Endodermal cell (in vitro differentiated cells): ENCODE data around the gene TMIE. TPM values are rescaled to one million over a fixed set of nuclear protein-coding genes. Genes with fewer than 3 reads are reported as not detected.
A peak's percentile ranks its signal among the peaks of the same experiment; 100 is the strongest.

Experiments used
- DNase-seq: peaks from one replicate; pipeline ENCODE4 v3.0.0-alpha.2; 2017
- H3K27ac ChIP-seq: 2 replicates; pipeline ENCODE4 v1.5.1; 2013; ENCODE audit warnings: mild to moderate bottlenecking, low read depth, low read length, moderate library complexity
- H3K27me3 ChIP-seq: 2 replicates; pipeline ENCODE4 v1.6.1; 2013; ENCODE audit warnings: mild to moderate bottlenecking, low read length, moderate library complexity; ENCODE audit not compliant: insufficient read depth, control insufficient read depth, poor library complexity, severe bottlenecking
- H3K36me3 ChIP-seq: 2 replicates; pipeline ENCODE4 v1.7.0; 2013; ENCODE audit warnings: mild to moderate bottlenecking, low read length, moderate library complexity; ENCODE audit not compliant: control insufficient read depth, insufficient read depth
- H3K4me1 ChIP-seq: one replicate; pipeline ENCODE4 v1.7.0; 2013; ENCODE audit warnings: low read length; ENCODE audit not compliant: control insufficient read depth, insufficient read depth
- H3K4me3 ChIP-seq: 2 replicates; pipeline ENCODE4 v1.5.1; 2013; ENCODE audit warnings: mild to moderate bottlenecking, low read length, moderate library complexity
- H3K9ac ChIP-seq: 2 replicates; pipeline ENCODE4 v1.6.1; 2013; ENCODE audit warnings: mild to moderate bottlenecking, low read length, moderate library complexity; ENCODE audit not compliant: poor library complexity, severe bottlenecking; ENCODE audit errors: extremely low read depth
- H3K9me3 ChIP-seq: 2 replicates; pipeline ENCODE4 v1.6.1; 2013; ENCODE audit warnings: mild to moderate bottlenecking, low read length, moderate library complexity; ENCODE audit not compliant: control insufficient read depth
- H3K27ac Mint-ChIP-seq: 2 replicates; pipeline ENCODE4 v1.8.0; 2020; ENCODE audit warnings: mixed read lengths
- H3K27me3 Mint-ChIP-seq: 2 replicates; pipeline ENCODE4 v1.8.0; 2021; ENCODE audit warnings: mild to moderate bottlenecking, mixed read lengths; ENCODE audit not compliant: insufficient read depth
- H3K36me3 Mint-ChIP-seq: 2 replicates; pipeline ENCODE4 v1.8.0; 2020; ENCODE audit warnings: low read depth, mixed read lengths
- H3K4me1 Mint-ChIP-seq: 2 replicates; pipeline ENCODE4 v1.8.0; 2020; ENCODE audit warnings: mixed read lengths
- H3K4me3 Mint-ChIP-seq: 2 replicates; pipeline ENCODE4 v1.8.0; 2020; ENCODE audit warnings: mild to moderate bottlenecking, moderate library complexity, mixed read lengths
- H3K9me3 Mint-ChIP-seq: 2 replicates; pipeline ENCODE4 v1.8.0; 2020; ENCODE audit warnings: mild to moderate bottlenecking, mixed read lengths
- WGBS, 2 experiments: methylation state at CpG; one replicate each; pipeline versions ENCODE4 v1.1.5 to v1.1.7; 2013; ENCODE audit warnings: missing lambda C conversion rate in 2 of 2, mixed read lengths in 1 of 2; ENCODE audit not compliant: insufficient coverage in 1 of 2, insufficient read length in 1 of 2; 5-methylcytosine and 5-hydroxymethylcytosine counted together
- total RNA-seq, 2 donors: library from RNA; stranded (reverse); fragmentation: NEBNext Ultra II Directional in 1 of 2; extraction: Animal tissue kit (Norgen Biotek cat#: 25700) in 1 of 2; gene quantifications; 2 replicates in 1 of 2; 3 replicates in 1 of 2; pipeline ENCODE4 v1.2.1, GENCODE V29; 2021
- TF ChIP-seq, protein P1 (sequence below): fragments of 200-600 bp; sonication (generic); conservative IDR thresholded peaks from 2 replicates; pipeline ENCODE4 v1.5.0; 2021; ENCODE audit warnings: antibody characterized with exemption, mild to moderate bottlenecking

The TMIE gene
- total RNA-seq, 2 donors from 2014 or later, result 1.0 to 1.1 TPM

- Mint-ChIP-seq H3K36me3 (no peaks in the 10 kb centered on the region), H3K27me3 (peaks cover 6% of the 10 kb centered on the region), H3K9me3 (peaks cover 4% of the 10 kb centered on the region), H3K27ac (no peak overlapping the region), H3K4me1 (no peaks in the 10 kb centered on the region), H3K4me3 (no peak overlapping the region)
- DNase-seq, result peak; percentile 29
- H3K9me3 ChIP-seq, result no peaks in the 10 kb centered on the region
- no peak overlapping the region for H3K9ac ChIP-seq
- no peaks in the 10 kb centered on the region for H3K36me3 ChIP-seq
- H3K27me3 ChIP-seq, result no peaks in the 10 kb centered on the region
- 88% methylated on average over 2 of the region's 2 CpGs; no CpG with 5 or more reads in 1 of the 2 experiments for WGBS, 2 experiments
- no peak overlapping the region for H3K4me3 ChIP-seq
- H3K27ac ChIP-seq, result no peak overlapping the region
- no peaks in the 10 kb centered on the region for H3K4me1 ChIP-seq
- TF ChIP-seq, protein P1, sequence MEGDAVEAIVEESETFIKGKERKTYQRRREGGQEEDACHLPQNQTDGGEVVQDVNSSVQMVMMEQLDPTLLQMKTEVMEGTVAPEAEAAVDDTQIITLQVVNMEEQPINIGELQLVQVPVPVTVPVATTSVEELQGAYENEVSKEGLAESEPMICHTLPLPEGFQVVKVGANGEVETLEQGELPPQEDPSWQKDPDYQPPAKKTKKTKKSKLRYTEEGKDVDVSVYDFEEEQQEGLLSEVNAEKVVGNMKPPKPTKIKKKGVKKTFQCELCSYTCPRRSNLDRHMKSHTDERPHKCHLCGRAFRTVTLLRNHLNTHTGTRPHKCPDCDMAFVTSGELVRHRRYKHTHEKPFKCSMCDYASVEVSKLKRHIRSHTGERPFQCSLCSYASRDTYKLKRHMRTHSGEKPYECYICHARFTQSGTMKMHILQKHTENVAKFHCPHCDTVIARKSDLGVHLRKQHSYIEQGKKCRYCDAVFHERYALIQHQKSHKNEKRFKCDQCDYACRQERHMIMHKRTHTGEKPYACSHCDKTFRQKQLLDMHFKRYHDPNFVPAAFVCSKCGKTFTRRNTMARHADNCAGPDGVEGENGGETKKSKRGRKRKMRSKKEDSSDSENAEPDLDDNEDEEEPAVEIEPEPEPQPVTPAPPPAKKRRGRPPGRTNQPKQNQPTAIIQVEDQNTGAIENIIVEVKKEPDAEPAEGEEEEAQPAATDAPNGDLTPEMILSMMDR, result no peak
Observed at GRCh38 chr3:46719044-46719565, 17.9 kb downstream of the TMIE start.

DNA sequence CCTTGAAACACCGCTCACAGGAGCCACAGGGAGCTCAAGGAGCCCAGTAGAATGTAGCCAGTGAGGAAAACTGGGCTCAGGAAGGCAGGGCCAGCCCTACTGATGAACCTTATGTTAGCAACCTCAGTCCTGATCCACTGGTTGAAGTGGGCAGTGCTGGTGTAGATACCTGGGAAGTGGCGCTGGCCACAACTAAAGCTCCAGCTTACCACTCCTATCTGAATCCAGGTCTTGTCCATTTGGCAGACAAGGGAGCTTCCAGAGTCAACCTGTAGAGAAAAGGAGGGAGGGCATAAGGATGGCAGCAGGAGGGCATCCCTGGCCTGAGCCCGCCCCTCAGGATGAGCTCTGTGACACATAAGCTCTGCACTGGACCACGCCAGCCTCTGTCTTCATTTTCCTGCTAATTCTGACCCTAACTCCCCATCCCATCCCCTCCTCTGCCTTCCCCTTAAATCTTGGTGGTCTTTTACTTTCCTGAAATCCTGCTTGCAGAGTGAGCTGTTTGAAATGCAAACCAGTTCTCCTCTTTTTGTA, 18.6 kb downstream of the TMIE start:
- Mint-ChIP-seq H3K4me1 (no peaks in the 10 kb centered on the region), H3K27ac (no peak overlapping the region), H3K9me3 (peaks cover 4% of the 10 kb centered on the region), H3K36me3 (no peaks in the 10 kb centered on the region), H3K4me3 (no peak overlapping the region), H3K27me3 (peaks cover 6% of the 10 kb centered on the region)
- no peaks in the 10 kb centered on the region for H3K36me3 ChIP-seq
- no peak overlapping the region for H3K27ac ChIP-seq
- H3K9ac ChIP-seq, result no peak overlapping the region
- H3K4me1 ChIP-seq, result no peaks in the 10 kb centered on the region
- peak; percentile 38 for DNase-seq
- TF ChIP-seq, protein P1, result no peak
- H3K4me3 ChIP-seq, result no peak overlapping the region
- 81 to 89% methylated on average over 3 to 4 of the region's 4 CpGs for WGBS, 2 experiments
- no peaks in the 10 kb centered on the region for H3K27me3 ChIP-seq
- H3K9me3 ChIP-seq, result no peaks in the 10 kb centered on the region

DNA sequence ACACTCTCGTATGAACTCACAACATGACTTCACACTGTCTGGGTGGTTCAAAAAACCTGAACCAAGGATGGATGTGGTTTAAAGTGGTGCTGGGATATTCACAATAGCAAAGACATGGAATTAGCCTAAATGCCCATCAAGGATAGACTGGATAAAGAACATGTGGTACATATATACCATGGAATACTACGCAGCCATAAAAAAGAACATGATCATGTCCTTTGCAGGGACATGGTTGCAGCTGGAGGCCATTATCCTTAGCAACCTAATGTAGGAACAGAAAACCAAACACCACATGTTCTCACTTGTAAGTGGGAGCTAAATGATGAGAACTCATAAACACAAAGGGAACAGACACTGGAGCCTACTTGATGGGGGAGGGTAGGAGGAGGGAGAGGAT, 19.8 kb downstream of the TMIE start:
- TF ChIP-seq, protein P1, result no peak
- H3K36me3 ChIP-seq, result no peaks in the 10 kb centered on the region
- DNase-seq, result peak; percentile 3
- WGBS, 2 experiments, result 92 to 93% methylated on average over 1 to 2 of the region's 2 CpGs
- no peak overlapping the region for H3K27ac ChIP-seq
- H3K27me3 Mint-ChIP-seq, result peaks cover 2% of the 10 kb centered on the region
- H3K4me1 ChIP-seq, result no peaks in the 10 kb centered on the region
- H3K9me3 Mint-ChIP-seq, result peaks cover 4% of the 10 kb centered on the region
- H3K9ac ChIP-seq, result no peak overlapping the region
- peaks cover 2% of the 10 kb centered on the region for H3K4me1 Mint-ChIP-seq
- no peak overlapping the region for H3K27ac Mint-ChIP-seq
- H3K9me3 ChIP-seq, result no peaks in the 10 kb centered on the region
- no peaks in the 10 kb centered on the region for H3K27me3 ChIP-seq
- H3K4me3 ChIP-seq, result no peak overlapping the region
- H3K4me3 Mint-ChIP-seq, result no peak overlapping the region
- H3K36me3 Mint-ChIP-seq, result no peaks in the 10 kb centered on the region
